ENCODE measurements around the gene ADAP1. TPM values are rescaled to one million over a fixed set of nuclear protein-coding genes. Genes with fewer than 3 reads are reported as not detected.

The ADAP1 gene
- total and polyA plus RNA-seq, 2 of the 13 experiments (the other 11 are each of a cell fraction or from before 2014, with no cell fraction given) = 10.5 to 24.6 TPM

DNA sequence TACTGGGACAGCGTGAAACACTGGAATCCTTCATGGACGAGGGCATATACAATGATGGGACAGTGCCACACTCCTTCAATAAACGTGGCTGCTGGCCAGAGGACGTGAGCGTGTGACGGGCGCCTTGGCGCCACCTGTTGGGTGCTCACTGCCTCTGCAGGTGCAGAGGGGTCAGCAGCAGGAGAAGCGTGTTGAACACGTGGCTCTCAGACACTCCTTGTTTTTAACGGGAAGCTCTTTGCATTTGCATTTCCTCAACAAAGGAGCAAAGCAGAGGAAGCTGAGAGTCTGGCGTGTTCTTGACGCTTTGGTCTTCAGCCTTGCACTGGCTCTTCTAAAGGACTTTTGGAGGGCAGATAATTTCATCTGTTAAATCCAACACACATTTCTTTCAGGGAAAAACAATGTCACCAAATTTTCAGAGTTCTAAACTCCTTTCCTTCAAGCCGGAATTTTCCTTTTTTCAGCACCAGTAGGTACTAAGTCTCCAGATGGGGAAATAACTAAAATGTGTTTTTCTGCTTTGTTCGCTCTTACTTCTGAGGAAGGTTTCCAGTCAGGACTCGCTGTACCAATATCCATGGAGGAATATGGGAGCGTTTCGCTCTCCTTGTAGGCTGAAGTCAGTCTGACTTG is 81.0 kb downstream of the ADAP1 start (continued):
- TF ChIP-seq, protein P1, sequence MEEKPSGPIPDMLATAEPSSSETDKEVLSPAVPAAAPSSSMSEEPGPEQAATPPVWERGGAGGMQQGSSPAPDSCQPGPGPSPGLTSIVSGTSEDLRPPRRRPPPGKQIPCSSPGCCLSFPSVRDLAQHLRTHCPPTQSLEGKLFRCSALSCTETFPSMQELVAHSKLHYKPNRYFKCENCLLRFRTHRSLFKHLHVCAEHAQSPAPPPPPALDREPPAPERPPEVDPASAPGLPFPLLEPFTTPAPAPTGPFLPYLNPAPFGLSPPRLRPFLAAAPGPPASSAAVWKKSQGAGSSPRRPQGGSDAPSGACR (CRISPR knock-in tag; IDR thresholded peaks at IDR 0.05) = peak; percentile 62; the same call in 1 of the 2 replicates
- TF ChIP-seq ZNF17 (CRISPR knock-in tag; IDR thresholded peaks at IDR 0.05) (no peak), ZNF713 (CRISPR knock-in tag; IDR thresholded peaks at IDR 0.05) (no peak), ETV5 (CRISPR knock-in tag; IDR thresholded peaks at IDR 0.05; ENCODE audit: borderline replicate concordance) (peak; percentile 64; the same call in 1 of the 2 replicates), RORA (CRISPR knock-in tag; IDR thresholded peaks at IDR 0.05) (no peak), ZNF777 (CRISPR knock-in tag; IDR thresholded peaks at IDR 0.05) (peak; percentile 71), GFI1 (CRISPR knock-in tag; IDR thresholded peaks at IDR 0.05; ENCODE audit: borderline replicate concordance) (peak; percentile 56; the same call in 1 of the 2 replicates), MAFK (conservative IDR thresholded peaks at IDR 0.05 in 1 of 2, IDR thresholded peaks at IDR 0.05 in 1 of 2; ENCODE audit: low read length in 2 of 2) (no peak), STAT5B (CRISPR knock-in tag; IDR thresholded peaks at IDR 0.05) (peak; percentile 45; the same call in 1 of the 2 replicates), TOE1 (CRISPR knock-in tag; IDR thresholded peaks at IDR 0.05) (no peak), MED13 (CRISPR knock-in tag; IDR thresholded peaks at IDR 0.05) (no peak), HNRNPLL (IDR thresholded peaks at IDR 0.05; ENCODE audit: low read depth, low read length, poor library complexity, severe bottlenecking) (no peak), TP53 (CRISPR knock-in tag; conservative IDR thresholded peaks at IDR 0.05) (peak; percentile 85; the same call in 1 of the 2 replicates)
- TF ChIP-seq, protein P2, sequence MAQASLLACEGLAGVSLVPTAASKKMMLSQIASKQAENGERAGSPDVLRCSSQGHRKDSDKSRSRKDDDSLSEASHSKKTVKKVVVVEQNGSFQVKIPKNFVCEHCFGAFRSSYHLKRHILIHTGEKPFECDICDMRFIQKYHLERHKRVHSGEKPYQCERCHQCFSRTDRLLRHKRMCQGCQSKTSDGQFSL (CRISPR knock-in tag; IDR thresholded peaks at IDR 0.05) = peak; percentile 45; the same call in 1 of the 2 replicates
- TF ChIP-seq, protein P3, sequence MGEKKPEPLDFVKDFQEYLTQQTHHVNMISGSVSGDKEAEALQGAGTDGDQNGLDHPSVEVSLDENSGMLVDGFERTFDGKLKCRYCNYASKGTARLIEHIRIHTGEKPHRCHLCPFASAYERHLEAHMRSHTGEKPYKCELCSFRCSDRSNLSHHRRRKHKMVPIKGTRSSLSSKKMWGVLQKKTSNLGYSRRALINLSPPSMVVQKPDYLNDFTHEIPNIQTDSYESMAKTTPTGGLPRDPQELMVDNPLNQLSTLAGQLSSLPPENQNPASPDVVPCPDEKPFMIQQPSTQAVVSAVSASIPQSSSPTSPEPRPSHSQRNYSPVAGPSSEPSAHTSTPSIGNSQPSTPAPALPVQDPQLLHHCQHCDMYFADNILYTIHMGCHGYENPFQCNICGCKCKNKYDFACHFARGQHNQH (CRISPR knock-in tag; IDR thresholded peaks at IDR 0.05) = peak; percentile 93
- TF ChIP-seq, protein P4, sequence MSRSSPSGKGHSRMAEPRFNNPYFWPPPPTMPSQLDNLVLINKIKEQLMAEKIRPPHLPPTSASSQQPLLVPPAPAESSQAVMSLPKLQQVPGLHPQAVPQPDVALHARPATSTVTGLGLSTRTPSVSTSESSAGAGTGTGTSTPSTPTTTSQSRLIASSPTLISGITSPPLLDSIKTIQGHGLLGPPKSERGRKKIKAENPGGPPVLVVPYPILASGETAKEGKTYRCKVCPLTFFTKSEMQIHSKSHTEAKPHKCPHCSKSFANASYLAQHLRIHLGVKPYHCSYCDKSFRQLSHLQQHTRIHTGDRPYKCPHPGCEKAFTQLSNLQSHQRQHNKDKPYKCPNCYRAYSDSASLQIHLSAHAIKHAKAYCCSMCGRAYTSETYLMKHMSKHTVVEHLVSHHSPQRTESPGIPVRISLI (CRISPR knock-in tag; IDR thresholded peaks at IDR 0.05; ENCODE audit: borderline replicate concordance) = no peak; the same call in 1 of the 2 replicates
- TF ChIP-seq, protein P5, sequence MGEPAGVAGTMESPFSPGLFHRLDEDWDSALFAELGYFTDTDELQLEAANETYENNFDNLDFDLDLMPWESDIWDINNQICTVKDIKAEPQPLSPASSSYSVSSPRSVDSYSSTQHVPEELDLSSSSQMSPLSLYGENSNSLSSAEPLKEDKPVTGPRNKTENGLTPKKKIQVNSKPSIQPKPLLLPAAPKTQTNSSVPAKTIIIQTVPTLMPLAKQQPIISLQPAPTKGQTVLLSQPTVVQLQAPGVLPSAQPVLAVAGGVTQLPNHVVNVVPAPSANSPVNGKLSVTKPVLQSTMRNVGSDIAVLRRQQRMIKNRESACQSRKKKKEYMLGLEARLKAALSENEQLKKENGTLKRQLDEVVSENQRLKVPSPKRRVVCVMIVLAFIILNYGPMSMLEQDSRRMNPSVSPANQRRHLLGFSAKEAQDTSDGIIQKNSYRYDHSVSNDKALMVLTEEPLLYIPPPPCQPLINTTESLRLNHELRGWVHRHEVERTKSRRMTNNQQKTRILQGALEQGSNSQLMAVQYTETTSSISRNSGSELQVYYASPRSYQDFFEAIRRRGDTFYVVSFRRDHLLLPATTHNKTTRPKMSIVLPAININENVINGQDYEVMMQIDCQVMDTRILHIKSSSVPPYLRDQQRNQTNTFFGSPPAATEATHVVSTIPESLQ (CRISPR knock-in tag; conservative IDR thresholded peaks at IDR 0.05) = peak; percentile 80; the same call in 1 of the 2 replicates
- TF ChIP-seq, protein P6, sequence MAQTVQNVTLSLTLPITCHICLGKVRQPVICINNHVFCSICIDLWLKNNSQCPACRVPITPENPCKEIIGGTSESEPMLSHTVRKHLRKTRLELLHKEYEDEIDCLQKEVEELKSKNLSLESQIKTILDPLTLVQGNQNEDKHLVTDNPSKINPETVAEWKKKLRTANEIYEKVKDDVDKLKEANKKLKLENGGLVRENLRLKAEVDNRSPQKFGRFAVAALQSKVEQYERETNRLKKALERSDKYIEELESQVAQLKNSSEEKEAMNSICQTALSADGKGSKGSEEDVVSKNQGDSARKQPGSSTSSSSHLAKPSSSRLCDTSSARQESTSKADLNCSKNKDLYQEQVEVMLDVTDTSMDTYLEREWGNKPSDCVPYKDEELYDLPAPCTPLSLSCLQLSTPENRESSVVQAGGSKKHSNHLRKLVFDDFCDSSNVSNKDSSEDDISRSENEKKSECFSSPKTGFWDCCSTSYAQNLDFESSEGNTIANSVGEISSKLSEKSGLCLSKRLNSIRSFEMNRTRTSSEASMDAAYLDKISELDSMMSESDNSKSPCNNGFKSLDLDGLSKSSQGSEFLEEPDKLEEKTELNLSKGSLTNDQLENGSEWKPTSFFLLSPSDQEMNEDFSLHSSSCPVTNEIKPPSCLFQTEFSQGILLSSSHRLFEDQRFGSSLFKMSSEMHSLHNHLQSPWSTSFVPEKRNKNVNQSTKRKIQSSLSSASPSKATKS (CRISPR knock-in tag; IDR thresholded peaks at IDR 0.05) = no peak
- TF ChIP-seq, protein P7, sequence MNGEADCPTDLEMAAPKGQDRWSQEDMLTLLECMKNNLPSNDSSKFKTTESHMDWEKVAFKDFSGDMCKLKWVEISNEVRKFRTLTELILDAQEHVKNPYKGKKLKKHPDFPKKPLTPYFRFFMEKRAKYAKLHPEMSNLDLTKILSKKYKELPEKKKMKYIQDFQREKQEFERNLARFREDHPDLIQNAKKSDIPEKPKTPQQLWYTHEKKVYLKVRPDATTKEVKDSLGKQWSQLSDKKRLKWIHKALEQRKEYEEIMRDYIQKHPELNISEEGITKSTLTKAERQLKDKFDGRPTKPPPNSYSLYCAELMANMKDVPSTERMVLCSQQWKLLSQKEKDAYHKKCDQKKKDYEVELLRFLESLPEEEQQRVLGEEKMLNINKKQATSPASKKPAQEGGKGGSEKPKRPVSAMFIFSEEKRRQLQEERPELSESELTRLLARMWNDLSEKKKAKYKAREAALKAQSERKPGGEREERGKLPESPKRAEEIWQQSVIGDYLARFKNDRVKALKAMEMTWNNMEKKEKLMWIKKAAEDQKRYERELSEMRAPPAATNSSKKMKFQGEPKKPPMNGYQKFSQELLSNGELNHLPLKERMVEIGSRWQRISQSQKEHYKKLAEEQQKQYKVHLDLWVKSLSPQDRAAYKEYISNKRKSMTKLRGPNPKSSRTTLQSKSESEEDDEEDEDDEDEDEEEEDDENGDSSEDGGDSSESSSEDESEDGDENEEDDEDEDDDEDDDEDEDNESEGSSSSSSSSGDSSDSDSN (CRISPR knock-in tag; IDR thresholded peaks at IDR 0.05) = no peak
